Measurements from ENCODE around the gene CTRB2. TPM values are rescaled to one million over a fixed set of nuclear protein-coding genes. Genes with fewer than 3 reads are reported as not detected.
"Not testable (repeated sequence)": the region's sequence is repeated elsewhere in the genome, so short reads cannot be mapped to it uniquely, and the experiment has no call there.

CTRB2 gene
- total RNA-seq, 2 experiments from 2014 or later: not detected

DNA sequence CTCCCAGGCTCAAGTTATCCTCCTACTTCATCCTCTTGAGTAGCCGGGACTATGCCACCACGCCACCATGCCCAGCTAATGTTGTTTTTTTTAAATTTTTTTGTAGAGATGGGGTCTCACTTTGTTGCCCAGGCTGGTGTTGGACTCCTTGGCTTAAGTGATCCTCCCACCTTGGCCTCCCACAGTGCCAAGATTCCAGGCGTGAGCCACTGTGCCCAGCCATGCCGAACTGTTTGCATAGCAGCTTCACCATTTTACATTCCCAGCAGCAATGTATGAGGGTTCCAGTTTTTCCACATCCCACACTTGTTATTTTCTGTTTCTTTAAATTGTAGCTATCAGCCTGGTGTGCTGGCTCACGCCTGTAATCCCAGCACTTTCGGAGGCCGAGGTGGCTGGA is 9.6 kb upstream of the CTRB2 start:
- no peak overlapping the region for H3K4me3 Mint-ChIP-seq
- H3K9me3 Mint-ChIP-seq: no peaks in the 10 kb centered on the region
- no peaks in the 10 kb centered on the region for H3K27me3 Mint-ChIP-seq
- H3K27ac Mint-ChIP-seq: no peak overlapping the region
- H3K4me1 Mint-ChIP-seq: peaks cover 20% of the 10 kb centered on the region
- no peak for DNase-seq
- H3K36me3 Mint-ChIP-seq (ENCODE audit: low read depth): no peaks in the 10 kb centered on the region
- CTCF ChIA-PET: interaction anchor here (1.8 to 2.0 kb wide), 2 partner anchors 10 to 17 kb away, joined by 3 to 6 read pairs; partner anchors contain the start of gene CTRB2
- POLR2A ChIA-PET: no interaction called here

DNA sequence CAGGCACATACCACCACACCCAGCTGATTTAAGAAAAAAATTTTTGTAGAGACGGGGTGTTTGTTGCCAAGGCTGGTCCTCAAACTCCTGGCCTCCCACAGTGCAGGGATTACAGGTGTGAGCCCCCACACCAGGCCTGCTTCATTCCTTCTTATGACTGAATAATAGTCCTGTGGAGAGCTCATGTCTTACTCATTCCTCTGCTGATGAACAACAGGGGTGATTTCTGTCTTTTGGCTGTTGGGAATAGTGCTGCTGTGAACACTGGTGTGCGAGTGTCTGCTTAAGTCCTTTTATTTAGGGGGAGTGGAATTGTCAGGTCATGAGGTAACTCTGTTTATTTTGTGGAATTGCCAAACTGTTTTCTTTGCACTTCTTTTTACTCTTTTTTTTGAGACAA is 9.2 kb upstream of the CTRB2 start:
- no peaks in the 10 kb centered on the region for H3K27me3 Mint-ChIP-seq
- ChIA-PET CTCF (interaction anchor here (0.7 to 2.0 kb wide), 3 partner anchors 9 to 41 kb away, joined by 3 to 6 read pairs (median 3); partner anchors contain the start of gene CTRB2), POLR2A (no interaction called here)
- DNase-seq: no peak
- no peaks in the 10 kb centered on the region for H3K9me3 Mint-ChIP-seq
- H3K36me3 Mint-ChIP-seq (ENCODE audit: low read depth): no peaks in the 10 kb centered on the region
- H3K4me3 Mint-ChIP-seq: no peak overlapping the region
- H3K4me1 Mint-ChIP-seq: peaks cover 20% of the 10 kb centered on the region
- H3K27ac Mint-ChIP-seq: no peak overlapping the region

DNA sequence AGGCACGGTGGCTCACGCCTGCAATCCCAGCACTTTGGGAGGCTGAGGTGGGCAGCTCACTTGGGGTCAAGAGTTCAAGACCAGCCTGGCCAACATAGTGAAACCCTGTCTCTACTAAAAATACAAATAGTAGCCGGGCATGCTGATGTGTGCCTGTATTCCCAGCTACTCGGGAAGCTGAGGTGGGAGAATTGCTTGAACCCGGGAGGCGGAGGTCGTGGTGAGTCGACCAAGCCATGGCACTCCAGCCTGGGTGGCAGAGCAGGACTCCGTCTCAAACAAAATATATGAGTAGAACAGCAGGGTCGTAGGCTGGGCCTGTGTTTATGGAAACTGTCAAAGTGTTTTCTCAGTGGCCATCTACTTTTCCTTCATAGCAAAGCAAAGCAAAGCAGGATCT is 4.3 kb upstream of the CTRB2 start:
- POLR2A ChIA-PET; H3K4me3 Mint-ChIP-seq; H3K27me3 Mint-ChIP-seq; H3K4me1 Mint-ChIP-seq; H3K9me3 Mint-ChIP-seq; DNase-seq; H3K36me3 Mint-ChIP-seq (ENCODE audit: low read depth); H3K27ac Mint-ChIP-seq: not testable (repeated sequence)
- CTCF ChIA-PET: interaction anchor here (0.6 kb wide), 1 partner anchor 12 kb away, joined by 3 read pairs; no protein-coding TSS in a partner anchor

DNA sequence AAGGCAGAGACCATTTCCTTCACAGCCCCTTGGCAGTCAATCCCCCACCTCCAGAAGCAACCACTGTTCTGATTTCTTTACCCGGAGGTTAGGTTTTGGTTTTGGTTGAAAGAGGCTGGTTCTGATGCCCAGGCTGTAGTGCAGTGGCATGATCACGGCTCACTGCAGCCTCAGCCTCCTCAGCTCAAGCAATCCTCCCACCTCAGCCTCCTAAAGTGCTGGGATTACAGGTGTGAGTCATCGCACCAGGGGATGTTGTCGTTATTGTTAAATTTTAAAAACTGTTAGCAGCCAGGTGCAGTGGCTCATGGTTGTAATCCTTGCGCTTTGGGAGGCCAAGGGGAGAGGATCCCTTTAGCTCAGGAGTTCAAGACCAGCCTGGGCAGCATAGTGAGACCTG is 3.0 kb upstream of the CTRB2 start:
- H3K9me3 Mint-ChIP-seq: no peaks in the 10 kb centered on the region
- ChIA-PET CTCF (interaction anchor here (0.6 to 2.6 kb wide), 3 partner anchors 24 to 211 kb away, joined by 3 to 10 read pairs (median 4); no protein-coding TSS in a partner anchor), POLR2A (no interaction called here)
- H3K4me1 Mint-ChIP-seq: no peaks in the 10 kb centered on the region
- no peak overlapping the region for H3K4me3 Mint-ChIP-seq
- H3K27me3 Mint-ChIP-seq: no peaks in the 10 kb centered on the region
- H3K36me3 Mint-ChIP-seq (ENCODE audit: low read depth): no peaks in the 10 kb centered on the region
- no peak for DNase-seq
- H3K27ac Mint-ChIP-seq: no peak overlapping the region

DNA sequence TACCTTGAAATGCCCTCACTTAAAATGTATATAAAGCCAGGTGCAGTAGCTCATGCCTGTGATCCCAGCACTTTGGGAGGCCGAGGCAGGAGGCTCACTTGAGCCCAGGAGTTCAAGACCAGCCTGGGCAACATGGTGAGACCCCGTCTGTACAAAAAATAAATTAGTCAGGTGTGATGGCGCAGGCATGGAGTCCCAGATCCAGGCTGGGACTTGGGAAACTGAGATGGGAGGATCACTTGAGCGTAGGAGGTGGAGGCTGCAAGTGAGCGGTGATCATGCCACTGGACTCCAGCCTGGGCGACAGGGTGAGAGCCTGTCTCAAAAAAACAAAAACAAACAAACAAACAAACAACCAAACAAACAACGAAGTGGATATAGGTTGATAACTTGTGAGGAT is 2.6 kb upstream of the CTRB2 start:
- H3K9me3 Mint-ChIP-seq; H3K4me3 Mint-ChIP-seq; POLR2A ChIA-PET; H3K4me1 Mint-ChIP-seq; H3K27ac Mint-ChIP-seq; H3K27me3 Mint-ChIP-seq; DNase-seq; H3K36me3 Mint-ChIP-seq (ENCODE audit: low read depth): not testable (repeated sequence)
- CTCF ChIA-PET: interaction anchor here (0.6 to 2.6 kb wide), 2 partner anchors 25 to 212 kb away, joined by 4 to 10 read pairs; no protein-coding TSS in a partner anchor

DNA sequence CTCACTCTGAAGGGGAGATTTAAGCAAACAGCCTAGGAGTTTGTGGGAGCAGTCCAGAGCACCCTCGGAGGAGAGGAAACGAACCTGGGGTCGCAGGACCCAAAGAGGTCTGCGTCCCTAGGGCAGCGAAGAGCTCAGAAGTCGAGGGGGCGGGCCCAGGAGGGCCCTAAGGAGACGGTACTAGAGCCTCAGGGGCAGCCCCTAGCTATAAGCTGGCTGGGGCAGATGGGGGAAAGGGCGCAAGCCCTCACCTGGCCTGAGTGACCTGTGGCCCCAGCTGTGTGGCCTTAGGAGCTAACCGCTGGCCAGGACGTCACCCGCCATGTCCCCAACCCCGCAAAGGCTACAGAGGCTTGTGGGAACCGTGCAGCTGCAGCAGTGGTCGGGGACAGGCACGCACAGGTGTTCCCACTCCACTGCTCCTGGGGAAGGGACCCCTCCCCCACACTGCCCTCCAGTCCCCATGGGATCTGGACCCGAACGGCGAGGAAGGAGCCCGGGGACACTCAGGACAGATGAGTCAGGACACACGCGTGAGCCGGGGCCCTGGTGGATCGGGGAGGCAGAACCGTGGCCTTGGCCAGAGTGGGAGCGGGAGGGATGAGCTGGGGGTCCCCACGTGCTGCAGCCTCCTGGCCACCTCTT is 2.0 kb upstream of the CTRB2 start:
- no peak for DNase-seq
- POLR2A ChIA-PET: no interaction called here
- Mint-ChIP-seq H3K36me3 (ENCODE audit: low read depth) (no peaks in the 10 kb centered on the region), H3K27me3 (no peaks in the 10 kb centered on the region), H3K4me1 (no peaks in the 10 kb centered on the region), H3K4me3 (no peak overlapping the region), H3K27ac (no peak overlapping the region), H3K9me3 (no peaks in the 10 kb centered on the region)
- CTCF ChIA-PET: interaction anchor here (1.5 to 2.6 kb wide), 2 partner anchors 10 to 25 kb away, joined by 6 to 10 read pairs; no protein-coding TSS in a partner anchor

DNA sequence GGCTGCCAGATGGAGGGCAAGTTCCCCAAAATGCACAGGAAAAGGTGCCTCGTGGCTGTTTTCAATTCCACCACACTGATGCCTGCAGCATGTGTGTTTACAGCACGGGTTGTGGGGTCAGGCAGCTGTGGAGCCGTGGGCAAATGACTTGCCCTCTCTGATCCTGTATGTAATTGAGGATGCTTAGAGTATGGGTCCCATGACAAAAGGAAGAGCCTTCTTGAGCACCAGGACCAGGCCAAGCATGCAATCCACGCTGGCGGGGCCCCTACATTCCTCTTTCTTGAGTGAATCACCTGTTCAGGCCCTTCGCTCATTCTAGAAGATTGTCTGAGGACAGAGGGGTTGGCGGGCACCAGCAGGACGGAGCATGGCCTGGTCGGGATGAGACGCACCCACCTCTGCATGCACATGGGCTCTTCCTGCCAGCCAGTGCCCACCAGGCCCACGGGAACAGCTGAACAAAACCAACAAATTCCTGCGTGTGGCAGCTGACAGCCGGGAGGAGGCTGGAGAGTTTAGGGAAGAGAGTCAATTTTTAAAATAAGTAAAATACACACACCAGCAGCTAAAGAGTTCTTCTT is 1.4 kb upstream of the CTRB2 start:
- Mint-ChIP-seq H3K27ac (no peak overlapping the region), H3K4me3 (no peak overlapping the region), H3K4me1 (no peaks in the 10 kb centered on the region), H3K9me3 (no peaks in the 10 kb centered on the region), H3K27me3 (no peaks in the 10 kb centered on the region), H3K36me3 (ENCODE audit: low read depth) (no peaks in the 10 kb centered on the region)
- no peak for DNase-seq
- CTCF ChIA-PET: interaction anchor here (1.5 to 2.6 kb wide), 2 partner anchors 9 to 26 kb away, joined by 6 to 10 read pairs; no protein-coding TSS in a partner anchor
- POLR2A ChIA-PET: no interaction called here

DNA sequence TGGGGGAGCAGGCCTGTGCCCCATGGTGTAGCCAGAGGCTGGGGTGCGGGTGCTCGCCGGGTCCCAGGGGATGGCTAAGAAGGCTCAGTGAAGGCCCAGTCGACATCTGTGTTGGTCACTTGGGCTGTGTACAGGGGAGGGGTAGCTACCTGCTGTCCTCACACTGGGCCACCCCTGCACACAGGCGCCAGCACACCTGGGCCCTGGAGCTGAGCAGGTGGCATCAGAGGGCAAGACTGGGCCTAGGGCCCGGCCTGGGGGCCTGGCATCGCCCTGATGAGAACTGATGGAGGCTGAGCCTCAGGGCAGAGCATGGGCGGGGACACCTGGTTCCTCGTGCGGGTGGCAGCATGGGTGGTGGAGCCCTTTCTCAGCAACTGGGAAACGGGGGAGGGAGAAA is 870 bp upstream of the CTRB2 start:
- ChIA-PET POLR2A (no interaction called here), CTCF (interaction anchor here (1.5 to 2.6 kb wide), 2 partner anchors 8 to 26 kb away, joined by 6 to 10 read pairs; no protein-coding TSS in a partner anchor)
- Mint-ChIP-seq H3K36me3 (ENCODE audit: low read depth) (no peaks in the 10 kb centered on the region), H3K9me3 (no peaks in the 10 kb centered on the region), H3K4me3 (no peak overlapping the region), H3K4me1 (no peaks in the 10 kb centered on the region), H3K27me3 (no peaks in the 10 kb centered on the region), H3K27ac (no peak overlapping the region)
- DNase-seq: no peak

DNA sequence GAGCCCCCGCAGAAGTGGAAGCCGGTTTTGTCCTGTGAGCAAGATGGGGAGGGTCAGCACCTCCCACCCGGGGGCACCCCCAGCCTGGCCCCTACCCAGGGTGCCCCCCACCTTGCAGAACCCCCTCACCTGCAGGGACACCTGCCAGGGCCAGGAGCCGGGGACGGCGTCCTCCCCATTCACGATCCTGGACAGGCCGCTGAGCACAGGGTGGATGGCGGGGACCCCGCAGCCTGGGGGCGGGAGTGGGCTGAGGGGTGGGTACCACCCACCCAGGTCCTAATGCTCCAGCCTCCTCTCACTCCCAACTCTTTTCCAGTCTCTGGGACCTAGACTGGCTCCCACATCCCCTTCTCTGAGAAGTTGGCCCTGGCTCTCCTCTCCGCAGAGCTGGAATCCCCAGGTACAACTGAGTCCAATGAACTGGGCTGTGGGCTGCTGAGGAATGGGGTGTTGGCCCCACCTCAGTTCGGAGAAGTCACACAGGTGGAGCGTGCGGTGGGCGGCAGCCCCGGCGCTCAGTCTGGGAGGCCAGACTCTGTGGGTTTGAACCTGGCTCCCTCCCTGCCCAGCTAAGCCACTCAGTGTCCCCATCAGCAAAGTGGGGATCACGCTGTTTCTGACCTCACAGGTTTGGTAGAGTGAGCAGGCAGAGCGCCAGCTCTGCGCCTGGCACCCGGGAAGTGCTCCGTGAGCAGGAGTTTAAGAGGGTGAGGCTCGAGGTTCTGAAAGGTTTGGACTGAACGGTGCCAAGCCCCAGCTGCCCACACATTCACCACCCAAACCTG is 806 bp downstream of the CTRB2 start:
- H3K4me3 Mint-ChIP-seq; H3K4me1 Mint-ChIP-seq; H3K27ac Mint-ChIP-seq; POLR2A ChIA-PET; DNase-seq; H3K27me3 Mint-ChIP-seq; H3K36me3 Mint-ChIP-seq (ENCODE audit: low read depth); H3K9me3 Mint-ChIP-seq: not testable (repeated sequence)
- CTCF ChIA-PET: interaction anchor here (0.9 to 1.0 kb wide), 2 partner anchors 10 to 28 kb away, joined by 3 read pairs; no protein-coding TSS in a partner anchor

DNA sequence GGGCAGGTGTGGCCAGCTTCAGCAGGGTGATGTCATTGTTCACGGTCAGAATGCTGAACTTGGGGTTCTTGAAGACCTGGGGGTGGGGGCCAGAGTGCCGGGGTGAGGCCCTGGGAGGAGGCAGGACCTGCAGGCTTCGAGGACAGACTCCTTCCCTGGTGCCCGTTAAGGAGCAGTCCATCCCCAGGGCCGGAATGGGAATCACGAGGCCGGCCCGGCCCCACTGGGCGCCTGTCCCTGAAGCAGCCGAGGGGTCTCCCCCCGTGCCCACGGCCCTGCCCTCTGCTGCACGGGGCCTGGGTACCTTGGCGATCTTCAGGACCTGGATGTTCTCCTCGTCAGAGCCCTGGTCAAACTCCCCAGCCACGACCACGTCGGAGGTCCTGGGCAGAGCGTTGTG is 1.5 kb downstream of the CTRB2 start:
- H3K36me3 Mint-ChIP-seq (ENCODE audit: low read depth); H3K4me1 Mint-ChIP-seq; CTCF ChIA-PET; H3K27me3 Mint-ChIP-seq; H3K4me3 Mint-ChIP-seq; H3K27ac Mint-ChIP-seq; DNase-seq; POLR2A ChIA-PET; H3K9me3 Mint-ChIP-seq: not testable (repeated sequence)

DNA sequence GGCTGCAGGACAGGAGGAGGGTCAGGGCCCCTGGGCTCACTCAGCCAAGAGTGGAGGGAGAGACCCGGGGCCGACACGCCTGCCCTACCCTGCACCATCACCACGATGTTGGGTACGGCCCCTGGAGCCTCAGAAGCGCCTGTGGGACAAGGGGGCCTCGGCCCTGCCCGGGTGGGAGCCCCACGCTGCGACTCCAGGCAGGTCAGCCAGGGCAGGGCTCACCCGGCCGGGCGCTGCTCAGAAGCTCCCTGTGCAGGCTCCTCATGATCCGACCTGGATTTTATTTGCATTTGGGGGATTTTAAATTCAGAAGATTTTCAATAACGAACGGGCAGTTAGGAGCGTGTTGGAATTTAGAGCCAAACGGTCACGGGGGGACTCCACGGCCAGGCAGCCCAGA is 2.1 kb downstream of the CTRB2 start:
- H3K27me3 Mint-ChIP-seq; H3K36me3 Mint-ChIP-seq (ENCODE audit: low read depth); H3K9me3 Mint-ChIP-seq; H3K27ac Mint-ChIP-seq; CTCF ChIA-PET; POLR2A ChIA-PET; DNase-seq; H3K4me3 Mint-ChIP-seq: not testable (repeated sequence)
- peaks cover 12% of the 10 kb centered on the region for H3K4me1 Mint-ChIP-seq

DNA sequence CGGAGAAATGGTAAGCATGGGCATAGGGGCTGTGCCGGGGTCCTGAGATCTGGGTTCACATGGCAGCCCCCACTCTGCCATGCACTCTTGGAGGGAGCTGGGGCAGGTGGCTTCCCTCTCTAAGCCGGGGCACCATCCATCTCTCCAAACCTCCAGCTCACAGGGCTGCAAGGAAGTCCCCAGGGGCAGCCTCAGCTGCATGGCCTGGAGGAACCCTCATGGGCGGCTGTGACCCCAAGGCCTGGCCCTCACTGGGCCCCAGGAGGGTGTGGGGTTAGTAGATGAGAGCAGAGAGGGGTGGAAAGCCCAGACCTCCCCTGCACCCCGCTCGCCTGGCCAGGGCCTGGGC is 2.6 kb downstream of the CTRB2 start:
- Mint-ChIP-seq H3K36me3 (ENCODE audit: low read depth) (no peaks in the 10 kb centered on the region), H3K9me3 (no peaks in the 10 kb centered on the region), H3K27me3 (peaks cover 4% of the 10 kb centered on the region), H3K4me3 (no peak overlapping the region), H3K4me1 (peaks cover 14% of the 10 kb centered on the region), H3K27ac (no peak overlapping the region)
- no peak for DNase-seq
- CTCF ChIA-PET: no interaction called here
- POLR2A ChIA-PET: no interaction called here

DNA sequence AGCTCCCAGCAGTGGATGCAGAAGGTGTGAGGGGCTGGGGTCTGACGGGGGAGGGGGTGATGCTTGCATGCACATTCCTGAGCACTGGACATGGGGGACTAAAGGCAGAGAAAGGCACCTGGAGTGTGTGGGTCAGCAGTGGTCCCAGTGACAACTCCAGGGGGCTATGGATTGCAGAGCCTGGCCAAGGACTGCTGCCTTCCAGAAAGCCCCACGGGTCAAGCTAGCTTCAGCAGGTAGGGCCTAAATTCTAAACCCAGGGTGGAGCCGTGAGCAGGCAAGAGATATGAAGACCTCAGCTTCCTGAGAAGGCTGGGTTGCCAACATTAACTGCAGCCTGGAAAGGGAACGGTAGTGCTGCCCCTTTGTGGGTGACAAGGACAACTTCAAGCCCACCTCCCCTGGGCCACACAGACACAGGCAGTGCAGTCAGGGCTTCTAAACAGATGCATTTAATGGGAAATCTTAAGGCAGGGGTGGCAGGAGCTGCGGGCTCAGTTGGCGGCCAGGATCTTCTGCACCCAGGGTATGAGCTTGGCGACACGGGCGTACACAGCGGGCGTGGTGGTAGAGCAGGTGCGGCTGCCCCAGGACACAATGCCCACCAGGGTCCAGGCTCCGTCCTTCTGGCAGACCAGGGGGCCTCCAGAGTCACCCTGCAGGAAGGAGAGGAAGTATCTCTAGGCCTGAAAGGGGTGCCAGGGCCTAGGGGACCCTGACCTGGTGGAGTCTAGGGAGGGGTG is 3.1 kb downstream of the CTRB2 start:
- no peaks in the 10 kb centered on the region for H3K9me3 Mint-ChIP-seq
- peak overlapping the region; percentile 43 for H3K27ac Mint-ChIP-seq
- DNase-seq: no peak
- H3K36me3 Mint-ChIP-seq (ENCODE audit: low read depth): no peaks in the 10 kb centered on the region
- peaks cover 15% of the 10 kb centered on the region for H3K4me1 Mint-ChIP-seq
- H3K4me3 Mint-ChIP-seq: no peak overlapping the region
- ChIA-PET CTCF (interaction anchor here (0.6 kb wide), 1 partner anchor 1086 kb away, joined by 3 read pairs; no protein-coding TSS in a partner anchor), POLR2A (no interaction called here)
- peaks cover 4% of the 10 kb centered on the region for H3K27me3 Mint-ChIP-seq
